HepG2 (cell line): ENCODE data around the gene SYNE3. TPM values are rescaled to one million over a fixed set of nuclear protein-coding genes. Genes with fewer than 3 reads are reported as not detected.
A peak's percentile ranks its signal among the peaks of the same experiment; 100 is the strongest.

ENCODE experiments used
- DRAP1 ChIP-seq: IDR thresholded peaks from 2 replicates; pipeline ENCODE4 v1.6.1; 2016; ENCODE audit warnings: missing genetic modification reagents, missing compliant biosample characterization
- GLMP ChIP-seq: sonication (generic); formaldehyde crosslinking; IDR thresholded peaks from 2 replicates; pipeline ENCODE4 v1.9.0; 2021; ENCODE audit warnings: missing genetic modification reagents, mild to moderate bottlenecking, borderline replicate concordance
- MAZ ChIP-seq, 2 experiments: sonication (generic) in 1 of 2; formaldehyde crosslinking in 1 of 2; IDR thresholded peaks; 2 replicates each; pipeline versions ENCODE4 v1.5.0 to v1.6.1; 2012 to 2020; ENCODE audit warnings: low read depth in 2 of 2, mild to moderate bottlenecking in 2 of 2, borderline replicate concordance in 1 of 2, improper control_type of control experiment in 1 of 2, low read length in 1 of 2, missing genetic modification reagents in 1 of 2, moderate library complexity in 1 of 2
- NR2F2 ChIP-seq: IDR thresholded peaks from 2 replicates; pipeline ENCODE4 v1.6.1; 2012; ENCODE audit warnings: low read depth, inconsistent platforms, borderline replicate concordance
- PAXIP1 ChIP-seq: sonication (generic); formaldehyde crosslinking; conservative IDR thresholded peaks from 2 replicates; pipeline ENCODE4 v1.4.0; 2020; ENCODE audit warnings: mild to moderate bottlenecking, missing genetic modification reagents, moderate library complexity
- RARA ChIP-seq: IDR thresholded peaks from 2 replicates; pipeline ENCODE4 v1.6.1; 2016; ENCODE audit warnings: missing genetic modification reagents, missing compliant biosample characterization
- SOX13 ChIP-seq, 3 experiments: fragments of 450-650 bp in 1 of 3; sonication (generic) in 1 of 3; formaldehyde crosslinking in 1 of 3; IDR thresholded peaks in 2 of 3; conservative IDR thresholded peaks in 1 of 3; 2 replicates each; pipeline versions ENCODE4 v1.5.0 to v1.6.1; 2016 to 2020; ENCODE audit warnings: antibody characterized with exemption in 1 of 3, mild to moderate bottlenecking in 1 of 3, missing compliant biosample characterization in 1 of 3, missing genetic modification reagents in 1 of 3, moderate library complexity in 1 of 3
- ZNF556 ChIP-seq: sonication (generic); formaldehyde crosslinking; IDR thresholded peaks from 2 replicates; pipeline ENCODE4 v1.4.0; 2020; ENCODE audit warnings: mild to moderate bottlenecking, missing genetic modification reagents, borderline replicate concordance
- ZSCAN5A ChIP-seq: sonication (generic); formaldehyde crosslinking; IDR thresholded peaks from 2 replicates; pipeline ENCODE4 v1.8.0; 2022; ENCODE audit warnings: mild to moderate bottlenecking, missing genetic modification reagents, borderline replicate concordance
- polyA plus RNA-seq, 8 experiments: library from polyadenylated mRNA; depleted of rRNA in 3 of 8; stranded (reverse) in 7 of 8; unstranded in 1 of 8; fragments of >200 nt; fragmentation: Illumina TruSeq in 4 of 8; extraction: Trizol in 4 of 8; gene quantifications; 2 replicates each; pipeline versions ENCODE4 v1.2.1 to v1.2.3, GENCODE V29; 2011 to 2016; ENCODE audit warnings: low read depth in 4 of 8, missing spikeins in 1 of 8, mixed read lengths in 1 of 8; ENCODE audit not compliant: insufficient read depth in 1 of 8
- total RNA-seq, 5 experiments: library from RNA; depleted of rRNA; stranded (reverse); fragments of >200 nt; fragmentation: Illumina TruSeq; extraction: Trizol; gene quantifications; 2 replicates each; pipeline ENCODE4 v1.2.3, GENCODE V29; 2016; ENCODE audit warnings: low read depth in 1 of 5

Gene SYNE3
- total and polyA plus RNA-seq, 2 of the 13 experiments (the other 11 are each of a cell fraction or from before 2014, with no cell fraction given): 7.8 to 8.0 TPM

DNA sequence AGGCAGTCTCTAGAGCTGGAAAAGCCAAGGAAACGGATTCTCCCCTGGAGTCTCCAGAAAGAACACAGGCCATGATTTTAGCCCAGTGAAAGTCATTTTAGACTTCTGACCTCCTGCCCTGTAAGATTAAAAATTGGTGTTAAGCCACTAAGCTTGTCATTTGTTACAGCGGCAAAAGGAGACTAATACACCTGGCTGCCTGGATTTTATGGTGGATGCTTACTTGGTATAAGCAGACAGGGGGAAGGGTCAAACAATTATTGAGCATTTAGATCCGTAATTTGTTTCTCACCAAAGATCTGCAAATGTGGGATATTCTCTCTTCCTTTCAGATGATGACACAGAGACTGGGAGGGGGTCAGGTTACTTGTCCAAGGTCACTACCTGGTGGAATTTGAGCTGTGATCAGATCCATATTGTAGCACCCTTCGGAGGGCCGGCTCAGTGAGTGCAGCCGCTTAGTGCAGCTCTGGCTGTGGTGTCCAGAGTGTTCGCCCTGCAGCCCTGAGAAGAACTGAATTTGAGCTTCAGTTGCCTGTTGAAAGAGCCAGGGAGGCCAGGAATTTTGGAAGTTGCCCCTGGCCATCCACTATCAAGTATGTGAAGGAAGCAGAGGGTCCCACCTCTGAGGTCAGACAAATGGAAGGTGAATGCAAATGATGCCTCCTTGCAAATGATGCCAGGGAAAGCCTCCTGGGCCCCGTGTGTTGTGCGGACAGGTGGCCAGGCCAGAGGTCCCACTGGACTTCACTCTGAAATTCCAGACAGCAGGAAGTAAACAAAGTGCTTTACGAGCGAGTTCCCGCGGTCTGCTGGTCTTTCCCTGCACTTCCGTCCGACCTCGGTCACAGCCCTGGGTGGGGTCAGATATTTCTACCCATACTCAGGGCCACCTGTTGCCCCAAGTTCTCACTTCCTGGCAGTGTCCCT is 33.5 kb upstream of the SYNE3 start (continued):
- TF ChIP-seq NR2F2 (peak; percentile 77; the same call in 1 of the 2 replicates), ZSCAN5A (CRISPR knock-in tag) (no peak; the same call in 1 of the 2 replicates), DRAP1 (peak; percentile 20; the same call in 1 of the 2 replicates), SOX13 (IDR thresholded peaks at IDR 0.05) (no peak), SOX13 (CRISPR knock-in tag; conservative IDR thresholded peaks at IDR 0.05 in 1 of 2, IDR thresholded peaks at IDR 0.05 in 1 of 2) (peak in 1 of 2 experiments; percentile 69; a peak in 2 of 4 replicates), MAZ (IDR thresholded peaks at IDR 0.05; ENCODE audit: borderline replicate concordance, low read depth, low read length) (no peak), MAZ (CRISPR knock-in tag; IDR thresholded peaks at IDR 0.05; ENCODE audit: low read depth) (peak; percentile 43; the same call in 1 of the 2 replicates), PAXIP1 (peak; percentile 92), GLMP (CRISPR knock-in tag) (no peak), RARA (peak; percentile 99), ZNF556 (CRISPR knock-in tag) (peak; percentile 76; the same call in 1 of the 2 replicates)
